H1 (cell line): ENCODE results near the gene KCNJ10.

ENCODE experiments used
- CHD2 ChIP-seq: IDR thresholded peaks from 2 replicates; pipeline ENCODE4 v1.6.1; 2012; ENCODE audit warnings: low read length, improper control_type of control experiment
- CTCF ChIP-seq, 3 experiments: IDR thresholded peaks; 1 replicate in 2 of 3; 2 replicates in 1 of 3; pipeline versions ENCODE4 v1.5.1 to v1.6.1; 2011; ENCODE audit warnings: low read length in 3 of 3, mild to moderate bottlenecking in 3 of 3, inconsistent platforms in 2 of 3, low read depth in 1 of 3, moderate library complexity in 1 of 3; ENCODE audit not compliant: insufficient read depth in 1 of 3; ENCODE audit errors: control extremely low read depth in 1 of 3
- EP300 ChIP-seq, 2 experiments: IDR thresholded peaks; 1 replicate in 1 of 2; 2 replicates in 1 of 2; pipeline ENCODE4 v1.6.1; 2011 to 2012; ENCODE audit warnings: low read depth in 2 of 2, low read length in 2 of 2, mild to moderate bottlenecking in 2 of 2, borderline replicate concordance in 1 of 2, inconsistent platforms in 1 of 2, moderate library complexity in 1 of 2
- EZH2 ChIP-seq: fragments of 200-600 bp; sonication (generic); IDR thresholded peaks from 2 replicates; pipeline ENCODE4 v1.7.1; 2012; ENCODE audit warnings: low read depth, mild to moderate bottlenecking, moderate library complexity, low read length, inconsistent platforms; ENCODE audit not compliant: severe bottlenecking
- KDM1A ChIP-seq: fragments of 200-600, 300-600 bp; sonication (generic); IDR thresholded peaks from 2 replicates; pipeline ENCODE4 v1.7.1; 2016; ENCODE audit warnings: mild to moderate bottlenecking, low read length, borderline replicate concordance
- PHF8 ChIP-seq: fragments of 200-600 bp; sonication (generic); conservative IDR thresholded peaks from 2 replicates; pipeline ENCODE4 v1.7.1; 2012; ENCODE audit warnings: low read depth, mild to moderate bottlenecking, inconsistent platforms, low read length, moderate library complexity
- POLR2A ChIP-seq, 2 experiments: IDR thresholded peaks; 1 replicate in 1 of 2; 2 replicates in 1 of 2; pipeline ENCODE4 v1.6.1; 2011; ENCODE audit warnings: low read depth in 2 of 2, low read length in 2 of 2, mild to moderate bottlenecking in 2 of 2; ENCODE audit errors: control extremely low read depth in 1 of 2
- POLR2AphosphoS5 ChIP-seq: IDR thresholded peaks from 2 replicates; pipeline ENCODE4 v1.6.1; 2011; ENCODE audit warnings: low read depth, low read length
- SUZ12 ChIP-seq: fragments of 200-600 bp; sonication (generic); IDR thresholded peaks from 2 replicates; pipeline ENCODE4 v1.6.1; 2012; ENCODE audit warnings: mild to moderate bottlenecking, inconsistent platforms, low read length, moderate library complexity, mixed read lengths
- TAF1 ChIP-seq: IDR thresholded peaks from 2 replicates; pipeline ENCODE4 v1.6.1; 2011; ENCODE audit warnings: mild to moderate bottlenecking, low read depth, low read length
- TCF12 ChIP-seq: IDR thresholded peaks from 2 replicates; pipeline ENCODE4 v1.6.1; 2011; ENCODE audit warnings: low read depth, mild to moderate bottlenecking, low read length
- YY1 ChIP-seq: IDR thresholded peaks from 2 replicates; pipeline ENCODE4 v1.6.1; 2011; ENCODE audit warnings: low read depth, mild to moderate bottlenecking, low read length

GRCh38 chr1:160101717-160102522 is 32.0 kb upstream of the KCNJ10 start:
- TF ChIP-seq CTCF (IDR thresholded peaks at IDR 0.05; ENCODE audit: control extremely low read depth in 1 of 3, insufficient read depth in 1 of 3, low read depth in 1 of 3, low read length in 3 of 3) (no peak), KDM1A (no peak), EZH2 (no peak), POLR2AphosphoS5 (no peak), POLR2A (IDR thresholded peaks at IDR 0.05; ENCODE audit: control extremely low read depth in 1 of 2, low read depth in 2 of 2, low read length in 2 of 2) (no peak), SUZ12 (no peak), EP300 (IDR thresholded peaks at IDR 0.05; ENCODE audit: borderline replicate concordance in 1 of 2, low read depth in 2 of 2, low read length in 2 of 2) (no peak), TAF1 (no peak), YY1 (no peak), CHD2 (no peak), PHF8 (no peak), TCF12 (no peak)
